ENCODE data around the gene KCNIP3.
"Not testable (repeated sequence)": the region's sequence is repeated elsewhere in the genome, so short reads cannot be mapped to it uniquely, and the experiment has no call there.

KCNIP3 gene

GRCh38 chr2:95296880-95297487 is at the start of gene KCNIP3:
Gene KCNIP3, plus strand, starts transcription at chr2:95297347. Its CDS starts 92 bp downstream, at chr2:95297439.
- no peak for DNase-seq (ENCODE audit: low read depth)

GRCh38 chr2:95258271-95258670 is 38.9 kb upstream of the KCNIP3 start:
- no peak for DNase-seq (ENCODE audit: low read depth)

- DNase-seq (ENCODE audit: low read depth), result no peak
These were observed 36.8 kb upstream of the KCNIP3 start for GRCh38 chr2:95260028-95261023.

GRCh38 chr2:95261602-95262001 is 35.5 kb upstream of the KCNIP3 start:
- DNase-seq (ENCODE audit: low read depth), result no peak

GRCh38 chr2:95262896-95263542 is 34.1 kb upstream of the KCNIP3 start:
- no peak for DNase-seq (ENCODE audit: low read depth)

GRCh38 chr2:95264624-95265023 is 32.5 kb upstream of the KCNIP3 start:
- DNase-seq (ENCODE audit: low read depth), result peak; percentile 18

GRCh38 chr2:95265182-95265581 is 32.0 kb upstream of the KCNIP3 start:
- DNase-seq (ENCODE audit: low read depth), result no peak

- no peak for DNase-seq (ENCODE audit: low read depth)
These were observed 30.2 kb upstream of the KCNIP3 start for GRCh38 chr2:95266781-95267430.

- peak; percentile 6 for DNase-seq (ENCODE audit: low read depth)
These were observed 29.5 kb upstream of the KCNIP3 start for GRCh38 chr2:95267458-95268210.

- DNase-seq (ENCODE audit: low read depth), result no peak
These were observed 28.7 kb upstream of the KCNIP3 start for GRCh38 chr2:95268211-95269035.

GRCh38 chr2:95269036-95269680 is 28.0 kb upstream of the KCNIP3 start:
- DNase-seq (ENCODE audit: low read depth), result no peak

- DNase-seq (ENCODE audit: low read depth), result not testable (repeated sequence)
These were observed 27.4 kb upstream of the KCNIP3 start for GRCh38 chr2:95269745-95270144.

GRCh38 chr2:95270541-95271081 is 26.5 kb upstream of the KCNIP3 start:
- DNase-seq (ENCODE audit: low read depth), result no peak

GRCh38 chr2:95271381-95271971 is 25.7 kb upstream of the KCNIP3 start:
- DNase-seq (ENCODE audit: low read depth), result no peak

- DNase-seq (ENCODE audit: low read depth), result no peak
These were observed 24.8 kb upstream of the KCNIP3 start for GRCh38 chr2:95272299-95272751.

- DNase-seq (ENCODE audit: low read depth), result no peak
These were observed 24.4 kb upstream of the KCNIP3 start for GRCh38 chr2:95272781-95273180.

- DNase-seq (ENCODE audit: low read depth), result no peak
These were observed 23.4 kb upstream of the KCNIP3 start for GRCh38 chr2:95273566-95274290.

All from EH (cell line).